Measurements from ENCODE around the gene TRIO.

GRCh38 chr5:14431534-14431933, 288.4 kb downstream of the TRIO start:
- TF ChIP-seq, protein P1, sequence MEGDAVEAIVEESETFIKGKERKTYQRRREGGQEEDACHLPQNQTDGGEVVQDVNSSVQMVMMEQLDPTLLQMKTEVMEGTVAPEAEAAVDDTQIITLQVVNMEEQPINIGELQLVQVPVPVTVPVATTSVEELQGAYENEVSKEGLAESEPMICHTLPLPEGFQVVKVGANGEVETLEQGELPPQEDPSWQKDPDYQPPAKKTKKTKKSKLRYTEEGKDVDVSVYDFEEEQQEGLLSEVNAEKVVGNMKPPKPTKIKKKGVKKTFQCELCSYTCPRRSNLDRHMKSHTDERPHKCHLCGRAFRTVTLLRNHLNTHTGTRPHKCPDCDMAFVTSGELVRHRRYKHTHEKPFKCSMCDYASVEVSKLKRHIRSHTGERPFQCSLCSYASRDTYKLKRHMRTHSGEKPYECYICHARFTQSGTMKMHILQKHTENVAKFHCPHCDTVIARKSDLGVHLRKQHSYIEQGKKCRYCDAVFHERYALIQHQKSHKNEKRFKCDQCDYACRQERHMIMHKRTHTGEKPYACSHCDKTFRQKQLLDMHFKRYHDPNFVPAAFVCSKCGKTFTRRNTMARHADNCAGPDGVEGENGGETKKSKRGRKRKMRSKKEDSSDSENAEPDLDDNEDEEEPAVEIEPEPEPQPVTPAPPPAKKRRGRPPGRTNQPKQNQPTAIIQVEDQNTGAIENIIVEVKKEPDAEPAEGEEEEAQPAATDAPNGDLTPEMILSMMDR (IDR thresholded peaks at IDR 0.05), result no peak
- TF ChIP-seq POLR2A (IDR thresholded peaks at IDR 0.05), result no peak
